Heart left ventricle (tissue), 13 donors: ENCODE measurements around the gene MLLT10.

ENCODE experiments used
- POLR2A ChIP-seq, 2 donors: fragments of 450-650 bp; IDR thresholded peaks; one replicate each; pipeline ENCODE4 v1.6.1; 2017; ENCODE audit warnings: antibody characterized with exemption in 2 of 2, mild to moderate bottlenecking in 2 of 2, moderate library complexity in 2 of 2
- TF ChIP-seq, protein P1 (sequence below), 12 donors: fragments of 200-600 bp; sonication (generic) in 4 of 12; IDR thresholded peaks; one replicate each; pipeline versions ENCODE4 v1.5.0 to v1.8.0; 2018 to 2022; ENCODE audit warnings: antibody characterized with exemption in 12 of 12, mild to moderate bottlenecking in 5 of 12
- donor health status: ischemic (EF 13 %, LVEDD 7.1; RV severe dilation, severe dysfunction).
- donor health status: DM: no; HTN: yes; CAD: no.
- donor health status: DM: no; HTN: no; CAD: no.
- donor health status: ischemic (EF 25% LVEDD 6.9; RV normal size, moderate dysfunction).
- donor health status: ischemic (EF 25% LVEDD 5.7; RV mildly dilated, moderate dysfunction).
- donor health status: ischemic (EF 35%, LVEDD 5.7; RV mildly dilated, moderate dysfunction).
- donor health status: nonischemic (EF 11% LVEDD 7.7; RV severe dilation, severe dysfunction).
- donor health status: DM: yes; HTN: yes; CAD: no.
- donor health status: PGD.
- donor health status: ischemic (EF 29% LVEDD 5.4; RV normal size, mild dysfunction).
- donor health status: nonischemic (EF 23%, LVEDD 6.1; RV moderate dilation, normal function).

GRCh38 chr10:21552638-21553037 is 18.6 kb downstream of the MLLT10 start:
- TF ChIP-seq, protein P1, sequence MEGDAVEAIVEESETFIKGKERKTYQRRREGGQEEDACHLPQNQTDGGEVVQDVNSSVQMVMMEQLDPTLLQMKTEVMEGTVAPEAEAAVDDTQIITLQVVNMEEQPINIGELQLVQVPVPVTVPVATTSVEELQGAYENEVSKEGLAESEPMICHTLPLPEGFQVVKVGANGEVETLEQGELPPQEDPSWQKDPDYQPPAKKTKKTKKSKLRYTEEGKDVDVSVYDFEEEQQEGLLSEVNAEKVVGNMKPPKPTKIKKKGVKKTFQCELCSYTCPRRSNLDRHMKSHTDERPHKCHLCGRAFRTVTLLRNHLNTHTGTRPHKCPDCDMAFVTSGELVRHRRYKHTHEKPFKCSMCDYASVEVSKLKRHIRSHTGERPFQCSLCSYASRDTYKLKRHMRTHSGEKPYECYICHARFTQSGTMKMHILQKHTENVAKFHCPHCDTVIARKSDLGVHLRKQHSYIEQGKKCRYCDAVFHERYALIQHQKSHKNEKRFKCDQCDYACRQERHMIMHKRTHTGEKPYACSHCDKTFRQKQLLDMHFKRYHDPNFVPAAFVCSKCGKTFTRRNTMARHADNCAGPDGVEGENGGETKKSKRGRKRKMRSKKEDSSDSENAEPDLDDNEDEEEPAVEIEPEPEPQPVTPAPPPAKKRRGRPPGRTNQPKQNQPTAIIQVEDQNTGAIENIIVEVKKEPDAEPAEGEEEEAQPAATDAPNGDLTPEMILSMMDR (IDR thresholded peaks at IDR 0.05): no peak
- TF ChIP-seq POLR2A (IDR thresholded peaks at IDR 0.05): no peak
